ENCODE data around the gene RAD51D.
"Not testable (repeated sequence)": the region's sequence is repeated elsewhere in the genome, so short reads cannot be mapped to it uniquely, and the experiment has no call there.

Gene RAD51D

GRCh38 chr17:35065880-35066279, 53.8 kb downstream of the RAD51D start:
- no peak for DNase-seq (ENCODE audit: low spot score)

GRCh38 chr17:35064516-35065215, 55.0 kb downstream of the RAD51D start:
- DNase-seq (ENCODE audit: low spot score): no peak

- DNase-seq (ENCODE audit: low spot score): peak; percentile 70
Observed at GRCh38 chr17:35063514-35064223, 56.0 kb downstream of the RAD51D start, which contains the start of gene RFFL. TSS of gene RFFL (minus strand) at chr17:35063707. CDS start at chr17:35026553, 37,154 bp downstream.

- no peak for DNase-seq (ENCODE audit: low spot score)
Observed at GRCh38 chr17:35062308-35062707, 57.4 kb downstream of the RAD51D start.

- no peak for DNase-seq (ENCODE audit: low spot score)
Observed at GRCh38 chr17:35057332-35057915, 62.2 kb downstream of the RAD51D start.

- DNase-seq (ENCODE audit: low spot score): no peak
Observed at GRCh38 chr17:35056013-35056412, 63.6 kb downstream of the RAD51D start.

- DNase-seq (ENCODE audit: low spot score): no peak
Observed at GRCh38 chr17:35053204-35053603, 66.5 kb downstream of the RAD51D start.

- DNase-seq (ENCODE audit: low spot score): no peak
Observed at GRCh38 chr17:35052780-35053179, 66.9 kb downstream of the RAD51D start.

GRCh38 chr17:35052241-35052610, 67.4 kb downstream of the RAD51D start:
- no peak for DNase-seq (ENCODE audit: low spot score)

- no peak for DNase-seq (ENCODE audit: low spot score)
Observed at GRCh38 chr17:35051579-35052240, 68.0 kb downstream of the RAD51D start.

GRCh38 chr17:35051183-35051578, 68.5 kb downstream of the RAD51D start:
- DNase-seq (ENCODE audit: low spot score): no peak

GRCh38 chr17:35050170-35050569, 69.5 kb downstream of the RAD51D start:
- no peak for DNase-seq (ENCODE audit: low spot score)

GRCh38 chr17:35048685-35049379, 70.8 kb downstream of the RAD51D start:
- no peak for DNase-seq (ENCODE audit: low spot score)

- no peak for DNase-seq (ENCODE audit: low spot score)
Observed at GRCh38 chr17:35046740-35047283, 72.8 kb downstream of the RAD51D start.

- no peak for DNase-seq (ENCODE audit: low spot score)
Observed at GRCh38 chr17:35046245-35046644, 73.4 kb downstream of the RAD51D start.

- not testable (repeated sequence) for DNase-seq (ENCODE audit: low spot score)
Observed at GRCh38 chr17:35045458-35045979, 74.1 kb downstream of the RAD51D start.

- DNase-seq (ENCODE audit: low spot score): no peak
Observed at GRCh38 chr17:35044181-35044580, 75.5 kb downstream of the RAD51D start.
